SK-N-MC (cell line): Measurements from ENCODE around the gene COL8A1.

Experiments
- EZH2 ChIP-seq: fragments of 200-600 bp; sonication (generic); IDR thresholded peaks from one replicate; pipeline ENCODE4 v1.6.1; 2017; ENCODE audit warnings: antibody characterized with exemption
- POLR2AphosphoS5 ChIP-seq: IDR thresholded peaks from 2 replicates; pipeline ENCODE4 v1.6.1; 2012; ENCODE audit warnings: mild to moderate bottlenecking, low read depth, low read length, borderline replicate concordance

- TF ChIP-seq EZH2 (no peak), POLR2AphosphoS5 (no peak)
Measured at GRCh38 chr3:99666201-99666600, 27.8 kb downstream of the COL8A1 start.
